Measurements from ENCODE around the gene DDX20. TPM values are rescaled to one million over a fixed set of nuclear protein-coding genes. Genes with fewer than 3 reads are reported as not detected.

Gene DDX20
- polyA plus RNA-seq, 1 of the 3 experiments (the other 2 are of a cell fraction), result 3.8 TPM

DNA sequence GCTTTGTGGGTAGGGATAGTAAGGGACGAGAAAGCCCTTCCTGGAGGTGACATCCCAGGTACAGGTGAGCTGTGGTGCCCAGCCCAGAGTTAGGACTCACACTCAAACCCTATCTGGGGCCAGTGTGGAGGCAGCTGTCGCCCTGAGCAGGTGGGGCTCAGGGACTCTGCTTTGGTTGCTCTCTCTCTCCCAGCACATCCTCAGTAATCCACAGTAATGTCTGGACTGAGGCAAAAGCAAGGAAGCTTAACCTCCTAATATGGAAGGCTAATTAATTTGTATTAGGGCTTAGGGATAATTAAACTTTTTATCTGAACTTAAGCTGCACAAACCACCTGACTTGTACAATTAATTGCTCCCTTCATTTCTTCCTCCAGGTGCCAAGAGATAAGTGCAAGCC is 38.2 kb downstream of the DDX20 start:
- WGBS (ENCODE audit: low lambda C conversion rate), result 0% methylated on average over 2 of the region's 2 CpGs

DNA sequence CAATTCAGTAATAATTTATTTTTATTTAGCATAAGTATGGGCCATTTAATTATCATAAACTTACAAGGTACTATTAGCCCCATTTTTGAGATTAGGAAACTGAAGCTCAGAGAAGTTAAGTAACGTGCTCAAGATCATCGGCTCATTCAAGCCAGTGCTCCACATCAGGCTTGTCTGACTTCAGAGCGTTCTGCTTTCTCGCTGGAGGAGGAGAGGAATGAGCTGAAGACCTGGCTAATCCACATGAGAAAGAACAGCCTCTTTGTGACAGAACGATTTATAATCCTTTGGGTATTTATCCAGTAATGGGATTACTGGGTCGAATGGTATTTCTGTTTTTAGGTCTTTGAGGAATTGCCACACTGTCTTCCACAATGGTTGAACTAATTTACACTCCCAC is 39.7 kb downstream of the DDX20 start:
- Histone ChIP-seq H4K20me1 (ENCODE audit: insufficient read depth) (no peaks in the 10 kb centered on the region), H3K9ac (no peak overlapping the region), H3K4me3 (ENCODE audit: low read depth in 2 of 2, low read length in 1 of 2) (no peak overlapping the region), H3K9me2 (no peaks in the 10 kb centered on the region), H3K79me2 (ENCODE audit: insufficient read depth) (no peaks in the 10 kb centered on the region), H3K36me3 (replicated peaks in 1 of 2; ENCODE audit: control insufficient read depth in 1 of 2, insufficient read depth in 2 of 2, low read length in 1 of 2) (no peaks in the 10 kb centered on the region), H3K9me3 (no peaks in the 10 kb centered on the region), H2AFZ (ENCODE audit: low read depth) (no peak overlapping the region), H3K27me3 (ENCODE audit: insufficient read depth) (0 out of 2 replicates have a peak, but pooled peaks cover 17% of the 10 kb centered on the region), H3F3A (replicated peaks; ENCODE audit: insufficient read depth) (no peaks in the 10 kb centered on the region), H3K4me2 (no peak overlapping the region), H3K4me1 (ENCODE audit: control insufficient read depth in 1 of 2, insufficient read depth in 2 of 2, low read depth in 1 of 2, low read length in 1 of 2) (no peaks in the 10 kb centered on the region), H3K27ac (ENCODE audit: low read depth in 2 of 2, low read length in 1 of 2) (no peak overlapping the region)
- WGBS (ENCODE audit: low lambda C conversion rate), result 30% methylated on average over 6 of the region's 6 CpGs
- no peak for DNase-seq
- CTCF ChIA-PET, result interaction anchor here (0.7 to 1.1 kb wide), 2 partner anchors 12 to 150 kb away, joined by 3 read pairs; no protein-coding TSS in a partner anchor
- TF ChIP-seq SIN3A (IDR thresholded peaks at IDR 0.05; ENCODE audit: borderline replicate concordance, low read depth, low read length) (no peak), YY1 (IDR thresholded peaks at IDR 0.05; ENCODE audit: low read depth) (no peak)
- TF ChIP-seq, protein P1, sequence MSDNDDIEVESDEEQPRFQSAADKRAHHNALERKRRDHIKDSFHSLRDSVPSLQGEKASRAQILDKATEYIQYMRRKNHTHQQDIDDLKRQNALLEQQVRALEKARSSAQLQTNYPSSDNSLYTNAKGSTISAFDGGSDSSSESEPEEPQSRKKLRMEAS (IDR thresholded peaks at IDR 0.05; ENCODE audit: low read depth), result no peak
- TF ChIP-seq, protein P2, sequence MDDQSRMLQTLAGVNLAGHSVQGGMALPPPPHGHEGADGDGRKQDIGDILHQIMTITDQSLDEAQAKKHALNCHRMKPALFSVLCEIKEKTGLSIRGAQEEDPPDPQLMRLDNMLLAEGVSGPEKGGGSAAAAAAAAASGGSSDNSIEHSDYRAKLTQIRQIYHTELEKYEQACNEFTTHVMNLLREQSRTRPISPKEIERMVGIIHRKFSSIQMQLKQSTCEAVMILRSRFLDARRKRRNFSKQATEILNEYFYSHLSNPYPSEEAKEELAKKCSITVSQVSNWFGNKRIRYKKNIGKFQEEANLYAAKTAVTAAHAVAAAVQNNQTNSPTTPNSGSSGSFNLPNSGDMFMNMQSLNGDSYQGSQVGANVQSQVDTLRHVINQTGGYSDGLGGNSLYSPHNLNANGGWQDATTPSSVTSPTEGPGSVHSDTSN (IDR thresholded peaks at IDR 0.05), result no peak
- POLR2A ChIA-PET, result no interaction called here

More for the DNA sequence above, 38.2 kb downstream of the DDX20 start:
- Histone ChIP-seq H3K27me3 (ENCODE audit: insufficient read depth) (0 out of 2 replicates have a peak, but pooled peaks cover 17% of the 10 kb centered on the region), H3K4me1 (ENCODE audit: control insufficient read depth in 1 of 2, insufficient read depth in 2 of 2, low read depth in 1 of 2, low read length in 1 of 2) (no peaks in the 10 kb centered on the region), H3K9ac (no peak overlapping the region), H2AFZ (ENCODE audit: low read depth) (no peak overlapping the region), H3F3A (replicated peaks; ENCODE audit: insufficient read depth) (no peaks in the 10 kb centered on the region), H3K9me2 (no peaks in the 10 kb centered on the region), H3K27ac (ENCODE audit: low read depth in 2 of 2, low read length in 1 of 2) (no peak overlapping the region), H4K20me1 (ENCODE audit: insufficient read depth) (no peaks in the 10 kb centered on the region), H3K36me3 (replicated peaks in 1 of 2; ENCODE audit: control insufficient read depth in 1 of 2, insufficient read depth in 2 of 2, low read length in 1 of 2) (no peaks in the 10 kb centered on the region), H3K9me3 (no peaks in the 10 kb centered on the region), H3K4me2 (no peak overlapping the region), H3K4me3 (ENCODE audit: low read depth in 2 of 2, low read length in 1 of 2) (no peak overlapping the region), H3K79me2 (ENCODE audit: insufficient read depth) (no peaks in the 10 kb centered on the region)
- CTCF ChIA-PET, result interaction anchor here (1.2 kb wide), 1 partner anchor 197 kb away, joined by 3 read pairs; no protein-coding TSS in a partner anchor
- TF ChIP-seq SIN3A (IDR thresholded peaks at IDR 0.05; ENCODE audit: borderline replicate concordance, low read depth, low read length), result no peak
- no peak for DNase-seq
- POLR2A ChIA-PET, result no interaction called here

DNA sequence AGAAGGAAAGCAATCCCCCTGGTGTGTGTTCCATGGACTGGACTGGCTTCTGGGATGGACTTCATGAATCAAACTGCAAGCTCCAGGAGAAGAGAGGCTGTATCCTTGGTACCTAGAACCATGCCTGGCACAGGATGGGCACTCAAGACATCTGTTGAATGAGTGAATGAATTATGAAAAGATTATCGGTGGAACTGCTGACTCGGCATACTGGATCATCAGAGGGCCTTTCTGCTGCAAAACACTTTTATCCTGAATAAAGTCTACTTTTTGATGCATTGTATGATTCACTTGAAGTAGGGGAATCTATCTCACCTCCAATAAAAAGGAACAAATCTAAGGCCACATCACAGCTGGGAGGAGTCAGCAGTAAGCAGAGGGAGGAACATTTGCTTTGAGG is 42.9 kb downstream of the DDX20 start:
- Histone ChIP-seq H3K9me2 (no peaks in the 10 kb centered on the region), H3K4me1 (ENCODE audit: control insufficient read depth in 1 of 2, insufficient read depth in 2 of 2, low read depth in 1 of 2, low read length in 1 of 2) (no peaks in the 10 kb centered on the region), H3K79me2 (ENCODE audit: insufficient read depth) (no peaks in the 10 kb centered on the region), H3K4me2 (no peak overlapping the region), H3K9me3 (no peaks in the 10 kb centered on the region), H3K9ac (no peak overlapping the region), H2AFZ (ENCODE audit: low read depth) (no peak overlapping the region), H3F3A (replicated peaks; ENCODE audit: insufficient read depth) (no peaks in the 10 kb centered on the region), H3K4me3 (ENCODE audit: low read depth in 2 of 2, low read length in 1 of 2) (no peak overlapping the region), H3K27ac (ENCODE audit: low read depth in 2 of 2, low read length in 1 of 2) (no peak overlapping the region), H3K36me3 (replicated peaks in 1 of 2; ENCODE audit: control insufficient read depth in 1 of 2, insufficient read depth in 2 of 2, low read length in 1 of 2) (no peaks in the 10 kb centered on the region), H3K27me3 (ENCODE audit: insufficient read depth) (no peaks in the 10 kb centered on the region; the same call in 1 of the 2 replicates), H4K20me1 (ENCODE audit: insufficient read depth) (no peaks in the 10 kb centered on the region)
- WGBS (ENCODE audit: low lambda C conversion rate), result 55% methylated on average over 2 of the region's 2 CpGs
- DNase-seq, result no peak
- ChIA-PET POLR2A (no interaction called here), CTCF (interaction anchor here (1.5 kb wide), 1 partner anchor 193 kb away, joined by 3 read pairs; no protein-coding TSS in a partner anchor)
- TF ChIP-seq SMC3 (IDR thresholded peaks at IDR 0.05; ENCODE audit: low read depth, low read length) (no peak), NRF1 (IDR thresholded peaks at IDR 0.05; ENCODE audit: low read depth, low read length) (no peak), EZH2phosphoT487 (IDR thresholded peaks at IDR 0.05; ENCODE audit: borderline replicate concordance, low read depth) (no peak)
- TF ChIP-seq, protein P2 (IDR thresholded peaks at IDR 0.05), result no peak
- TF ChIP-seq, protein P3, sequence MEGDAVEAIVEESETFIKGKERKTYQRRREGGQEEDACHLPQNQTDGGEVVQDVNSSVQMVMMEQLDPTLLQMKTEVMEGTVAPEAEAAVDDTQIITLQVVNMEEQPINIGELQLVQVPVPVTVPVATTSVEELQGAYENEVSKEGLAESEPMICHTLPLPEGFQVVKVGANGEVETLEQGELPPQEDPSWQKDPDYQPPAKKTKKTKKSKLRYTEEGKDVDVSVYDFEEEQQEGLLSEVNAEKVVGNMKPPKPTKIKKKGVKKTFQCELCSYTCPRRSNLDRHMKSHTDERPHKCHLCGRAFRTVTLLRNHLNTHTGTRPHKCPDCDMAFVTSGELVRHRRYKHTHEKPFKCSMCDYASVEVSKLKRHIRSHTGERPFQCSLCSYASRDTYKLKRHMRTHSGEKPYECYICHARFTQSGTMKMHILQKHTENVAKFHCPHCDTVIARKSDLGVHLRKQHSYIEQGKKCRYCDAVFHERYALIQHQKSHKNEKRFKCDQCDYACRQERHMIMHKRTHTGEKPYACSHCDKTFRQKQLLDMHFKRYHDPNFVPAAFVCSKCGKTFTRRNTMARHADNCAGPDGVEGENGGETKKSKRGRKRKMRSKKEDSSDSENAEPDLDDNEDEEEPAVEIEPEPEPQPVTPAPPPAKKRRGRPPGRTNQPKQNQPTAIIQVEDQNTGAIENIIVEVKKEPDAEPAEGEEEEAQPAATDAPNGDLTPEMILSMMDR (IDR thresholded peaks at IDR 0.05), result no peak
- TF ChIP-seq, protein P4, sequence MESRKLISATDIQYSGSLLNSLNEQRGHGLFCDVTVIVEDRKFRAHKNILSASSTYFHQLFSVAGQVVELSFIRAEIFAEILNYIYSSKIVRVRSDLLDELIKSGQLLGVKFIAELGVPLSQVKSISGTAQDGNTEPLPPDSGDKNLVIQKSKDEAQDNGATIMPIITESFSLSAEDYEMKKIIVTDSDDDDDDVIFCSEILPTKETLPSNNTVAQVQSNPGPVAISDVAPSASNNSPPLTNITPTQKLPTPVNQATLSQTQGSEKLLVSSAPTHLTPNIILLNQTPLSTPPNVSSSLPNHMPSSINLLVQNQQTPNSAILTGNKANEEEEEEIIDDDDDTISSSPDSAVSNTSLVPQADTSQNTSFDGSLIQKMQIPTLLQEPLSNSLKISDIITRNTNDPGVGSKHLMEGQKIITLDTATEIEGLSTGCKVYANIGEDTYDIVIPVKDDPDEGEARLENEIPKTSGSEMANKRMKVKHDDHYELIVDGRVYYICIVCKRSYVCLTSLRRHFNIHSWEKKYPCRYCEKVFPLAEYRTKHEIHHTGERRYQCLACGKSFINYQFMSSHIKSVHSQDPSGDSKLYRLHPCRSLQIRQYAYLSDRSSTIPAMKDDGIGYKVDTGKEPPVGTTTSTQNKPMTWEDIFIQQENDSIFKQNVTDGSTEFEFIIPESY (IDR thresholded peaks at IDR 0.05; ENCODE audit: borderline replicate concordance, low read depth), result no peak

All from SK-N-SH (cell line).